GM12801 (cell line): Measurements from ENCODE around the gene FGGY.

Experiments used
- CTCF ChIP-seq: IDR thresholded peaks from one replicate; pipeline ENCODE4 v1.5.1; 2011; ENCODE audit warnings: control low read depth; ENCODE audit not compliant: insufficient read length; ENCODE audit errors: extremely low read depth

Gene FGGY, protein sequence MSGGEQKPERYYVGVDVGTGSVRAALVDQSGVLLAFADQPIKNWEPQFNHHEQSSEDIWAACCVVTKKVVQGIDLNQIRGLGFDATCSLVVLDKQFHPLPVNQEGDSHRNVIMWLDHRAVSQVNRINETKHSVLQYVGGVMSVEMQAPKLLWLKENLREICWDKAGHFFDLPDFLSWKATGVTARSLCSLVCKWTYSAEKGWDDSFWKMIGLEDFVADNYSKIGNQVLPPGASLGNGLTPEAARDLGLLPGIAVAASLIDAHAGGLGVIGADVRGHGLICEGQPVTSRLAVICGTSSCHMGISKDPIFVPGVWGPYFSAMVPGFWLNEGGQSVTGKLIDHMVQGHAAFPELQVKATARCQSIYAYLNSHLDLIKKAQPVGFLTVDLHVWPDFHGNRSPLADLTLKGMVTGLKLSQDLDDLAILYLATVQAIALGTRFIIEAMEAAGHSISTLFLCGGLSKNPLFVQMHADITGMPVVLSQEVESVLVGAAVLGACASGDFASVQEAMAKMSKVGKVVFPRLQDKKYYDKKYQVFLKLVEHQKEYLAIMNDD

DNA sequence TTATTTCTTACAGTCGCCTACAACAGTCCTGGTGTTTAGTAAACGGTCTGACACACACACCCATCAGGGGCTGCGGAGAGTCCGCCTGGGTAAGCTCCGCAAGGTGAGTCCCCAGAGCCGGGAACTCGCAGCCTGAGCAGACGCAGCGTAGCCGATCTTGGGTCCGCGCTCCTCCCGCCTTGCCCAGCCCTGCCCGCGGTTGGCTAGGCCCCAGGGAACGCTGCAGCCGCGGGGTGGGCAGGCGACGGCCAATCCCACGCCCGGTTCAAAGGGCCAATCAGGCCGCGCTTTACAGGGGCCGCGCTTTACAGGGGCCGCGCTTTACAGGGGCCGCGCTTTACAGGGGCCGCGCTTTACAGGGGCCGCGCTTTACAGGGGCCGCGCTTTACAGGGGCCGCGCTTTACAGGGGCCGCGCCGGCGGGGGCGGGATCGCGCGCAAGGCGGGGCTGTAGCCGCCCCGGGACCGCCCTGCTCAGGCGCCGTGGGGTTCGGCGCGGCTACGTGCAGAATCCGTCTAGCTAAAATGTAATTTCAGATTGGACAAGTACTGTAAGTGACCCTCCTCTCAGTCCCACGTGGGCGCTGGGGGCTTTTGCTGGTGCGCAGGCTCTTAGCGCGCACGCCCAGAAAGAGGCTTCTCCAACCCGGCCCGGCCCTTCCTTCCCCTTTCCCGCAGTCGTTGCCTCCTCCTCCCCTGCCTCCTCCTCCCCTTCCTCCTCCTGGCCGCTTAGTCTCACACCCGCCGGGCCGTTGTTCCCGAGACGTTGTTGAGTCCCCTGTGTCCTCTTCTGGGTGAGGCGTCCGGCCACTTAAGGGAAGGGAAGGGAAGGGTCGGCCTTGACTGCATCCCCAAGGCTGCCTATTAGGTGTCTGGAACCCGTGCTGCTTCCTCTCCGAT, at the start of gene FGGY:
Gene FGGY (plus strand): TSS at position 737 of the 899 bp plus-strand sequence. CDS start 24,456 bp downstream, outside the sequence.
- no peak for TF ChIP-seq CTCF

- no peak for TF ChIP-seq CTCF
Measured at GRCh38 chr1:59248758-59249157, 48.1 kb upstream of the FGGY start.

GRCh38 chr1:59249396-59250137, 47.3 kb upstream of the FGGY start:
- no peak for TF ChIP-seq CTCF

GRCh38 chr1:59258412-59259032, 38.4 kb upstream of the FGGY start:
- no peak for TF ChIP-seq CTCF

- no peak for TF ChIP-seq CTCF
Measured at GRCh38 chr1:59261537-59261936, 35.4 kb upstream of the FGGY start.

- TF ChIP-seq CTCF: no peak
Measured at GRCh38 chr1:59262631-59263030, 34.3 kb upstream of the FGGY start.

DNA sequence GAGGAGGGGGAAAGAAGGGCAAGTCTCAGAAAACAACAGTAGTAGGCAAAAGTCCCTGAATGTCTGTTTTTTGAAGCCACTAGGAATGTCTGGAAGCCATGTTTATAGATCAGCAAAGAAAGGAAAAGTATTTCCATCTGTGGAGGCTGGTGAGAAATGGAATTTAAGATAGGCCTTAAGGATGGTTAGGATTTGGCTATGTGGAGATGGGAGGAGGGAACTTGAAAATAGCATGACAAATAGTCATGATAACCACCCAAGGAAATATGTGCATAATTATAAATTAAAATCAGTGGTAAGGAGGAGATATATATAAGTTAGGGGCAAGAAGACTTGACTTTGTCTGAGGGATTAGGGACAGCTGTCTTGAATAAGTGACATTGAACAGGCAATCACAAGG, 33.8 kb upstream of the FGGY start:
- no peak for TF ChIP-seq CTCF
